HL-60/S4 treated with phorbol 12-myristate 13-acetate at 8.2 ng/mL for 4 days and 3 days (cell line): ENCODE data around the gene SSTR3.
"Not testable (repeated sequence)": the region's sequence is repeated elsewhere in the genome, so short reads cannot be mapped to it uniquely, and the experiment has no call there.

Experiments used
- in situ Hi-C: fragments of 300-500 bp; cut with MboI; formaldehyde crosslinking; loops from 2 replicates; pipeline ENCODE4 v1.15.0; 2022; ENCODE audit warnings: low sequenced_read_pairs

Gene SSTR3

GRCh38 chr22:37213218-37213855, 1.1 kb upstream of the SSTR3 start:
- in situ Hi-C loops, result no loop called here

DNA sequence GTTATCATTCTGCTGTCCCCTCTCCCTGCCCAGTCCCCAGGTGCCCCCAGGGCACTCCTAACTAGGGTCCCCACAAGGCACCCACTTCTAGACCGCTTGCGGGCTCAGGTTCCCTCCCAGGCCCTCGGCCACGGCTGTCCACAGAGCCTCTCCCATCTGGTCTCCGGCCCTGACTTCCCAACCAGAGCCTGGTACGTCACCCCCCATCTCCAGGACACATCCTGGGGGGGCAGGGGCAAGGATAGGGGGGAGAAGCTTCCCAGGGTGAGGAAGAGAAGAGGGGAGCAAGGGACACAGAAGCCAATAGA, 457 bp downstream of the SSTR3 start:
- in situ Hi-C loops, result no loop called here

GRCh38 chr22:37211075-37211865, 1.0 kb downstream of the SSTR3 start:
- in situ Hi-C loops, result no loop called here

- in situ Hi-C loops, result no loop called here
Measured at GRCh38 chr22:37210041-37210803, 2.1 kb downstream of the SSTR3 start.

GRCh38 chr22:37209140-37209845, 3.0 kb downstream of the SSTR3 start:
- in situ Hi-C loops, result no loop called here

DNA sequence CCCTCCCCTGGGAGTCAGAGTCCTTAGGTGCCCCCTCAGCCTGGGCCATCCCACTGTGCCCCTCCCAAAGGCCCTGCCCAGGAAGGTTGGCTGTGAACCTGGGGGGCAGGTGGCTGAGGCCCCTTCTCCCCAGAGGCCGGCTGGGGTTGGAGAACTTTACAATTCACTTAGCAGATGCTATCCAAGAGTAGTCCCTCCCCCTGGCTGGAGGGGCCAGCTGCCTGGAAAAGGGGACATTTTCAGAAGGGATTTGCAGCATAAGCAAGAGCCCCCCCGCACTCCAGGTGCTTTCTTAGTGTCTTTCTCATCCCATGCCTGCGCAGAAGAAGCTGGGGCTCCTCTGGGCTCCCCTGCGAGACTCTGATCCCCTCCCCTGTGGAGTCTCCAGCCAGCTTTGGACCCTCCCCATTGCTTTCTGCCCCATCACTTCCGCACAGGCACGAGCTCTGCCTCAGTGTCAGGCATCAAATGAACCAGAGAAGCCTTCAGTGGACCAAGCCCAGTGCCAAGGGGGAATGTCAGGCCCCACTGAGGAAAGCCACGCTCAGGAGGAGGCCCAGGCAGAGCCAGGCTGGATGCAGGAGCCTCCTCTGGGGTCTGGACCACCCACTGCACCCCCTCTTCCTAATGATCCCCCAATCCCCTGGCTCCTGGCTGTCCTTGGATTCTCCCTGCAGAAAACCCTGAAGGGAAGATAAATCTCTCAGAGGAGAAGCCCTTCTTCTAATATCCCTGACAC, 3.7 kb downstream of the SSTR3 start:
- in situ Hi-C loops, result no loop called here

GRCh38 chr22:37207981-37208380, 4.3 kb downstream of the SSTR3 start:
- in situ Hi-C loops, result no loop called here

DNA sequence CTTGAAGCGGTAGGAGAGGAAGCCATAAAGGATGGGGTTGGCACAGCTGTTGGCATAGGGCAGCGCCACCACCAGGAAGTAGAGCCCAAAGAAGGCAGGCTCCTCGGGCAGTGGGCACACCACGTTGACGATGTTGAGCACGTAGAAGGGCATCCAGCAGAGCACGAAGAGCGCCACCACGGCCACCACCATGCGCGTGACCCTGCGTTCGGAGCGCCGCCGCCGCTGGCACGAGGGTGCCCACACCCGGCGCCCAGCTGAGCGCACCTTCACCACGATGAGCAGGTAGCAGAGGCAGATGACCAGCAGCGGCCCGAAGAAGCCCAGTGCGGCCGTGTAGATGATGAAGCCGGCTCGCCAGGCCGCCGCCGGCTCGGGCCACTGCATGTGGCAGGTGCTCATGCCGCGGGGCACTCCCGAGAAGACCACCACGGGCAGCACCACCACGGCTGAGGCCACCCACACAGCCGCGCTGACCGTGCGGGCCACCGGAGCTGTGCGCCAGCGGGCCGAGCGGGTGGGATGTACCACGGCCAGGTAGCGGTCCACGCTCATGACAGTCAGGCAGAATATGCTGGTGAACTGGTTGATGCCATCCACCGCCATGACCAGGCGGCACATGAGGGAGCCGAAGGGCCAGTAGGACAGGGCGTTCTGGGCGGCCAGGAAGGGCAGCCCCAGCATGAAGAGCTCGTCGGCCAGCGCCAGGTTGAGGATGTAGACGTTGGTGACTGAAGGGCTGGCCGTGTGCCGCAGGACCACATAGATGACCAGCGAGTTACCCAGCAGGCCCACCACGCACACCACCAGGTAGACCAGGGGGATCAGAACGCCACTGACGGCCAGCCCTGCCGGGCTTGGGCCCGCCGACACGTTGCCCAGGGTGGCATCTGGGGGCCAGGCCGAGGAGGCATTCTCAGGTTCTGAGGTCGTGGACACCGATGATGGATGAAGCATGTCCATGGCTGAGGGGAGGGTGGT, 5.1 kb downstream of the SSTR3 start:
- in situ Hi-C loops, result no loop called here

DNA sequence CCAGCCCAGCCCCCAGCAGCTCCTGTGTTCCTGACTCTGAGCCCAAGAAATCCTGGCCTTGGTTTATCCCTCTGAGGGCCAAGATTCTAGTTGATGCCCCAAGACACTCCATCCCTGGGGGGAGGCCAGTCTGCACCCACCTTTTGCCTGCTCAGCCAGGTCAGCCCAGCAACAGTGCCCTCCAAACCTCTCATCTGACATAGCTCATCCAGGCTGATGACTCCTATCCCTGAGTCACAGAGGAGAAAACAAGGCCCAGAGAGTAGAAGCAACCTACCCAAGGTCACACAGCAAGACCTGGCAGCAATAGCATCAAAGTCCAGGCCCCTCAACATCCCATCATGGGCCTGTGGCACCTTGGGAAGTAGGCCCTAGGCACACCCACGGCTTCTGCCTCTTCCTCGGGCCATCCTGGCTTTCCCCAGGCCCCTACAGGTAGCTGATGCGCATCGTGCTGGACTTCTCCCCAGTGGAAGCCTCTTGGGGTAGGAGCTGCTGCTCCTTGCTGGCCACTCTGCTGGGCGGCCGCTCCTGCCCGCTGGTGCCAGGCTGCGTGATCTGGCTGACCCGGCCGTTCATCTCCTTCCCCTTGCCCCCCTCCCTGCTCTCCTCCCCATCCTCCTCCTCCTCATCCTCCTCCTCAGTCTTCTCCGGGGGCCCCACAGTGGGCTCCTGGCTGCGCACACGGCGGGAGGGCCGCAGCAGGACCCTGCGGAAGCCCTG, 6.0 kb downstream of the SSTR3 start:
- in situ Hi-C loops, result no loop called here

DNA sequence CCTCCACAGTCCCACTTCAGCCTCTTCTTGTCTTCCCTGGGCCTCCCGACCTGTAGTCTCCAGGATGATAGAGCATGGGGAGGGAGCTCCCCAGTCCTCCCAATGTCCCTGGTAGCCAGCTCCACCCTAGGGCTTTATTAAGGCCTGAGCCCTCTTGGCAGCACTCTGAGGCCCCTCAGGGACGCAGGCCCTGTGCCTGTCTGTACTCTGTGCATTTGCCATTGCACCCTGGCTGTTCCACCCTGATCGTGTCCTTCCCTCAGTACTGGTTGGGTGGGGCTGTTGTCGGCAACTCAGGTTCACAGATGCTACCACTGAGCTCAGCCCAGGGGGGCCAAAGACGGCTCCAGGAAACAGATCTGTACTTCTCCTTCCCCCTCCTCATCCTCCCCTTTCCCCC, 7.2 kb downstream of the SSTR3 start:
- in situ Hi-C loops, result no loop called here

GRCh38 chr22:37204045-37204655, 8.1 kb downstream of the SSTR3 start:
- in situ Hi-C loops, result no loop called here

DNA sequence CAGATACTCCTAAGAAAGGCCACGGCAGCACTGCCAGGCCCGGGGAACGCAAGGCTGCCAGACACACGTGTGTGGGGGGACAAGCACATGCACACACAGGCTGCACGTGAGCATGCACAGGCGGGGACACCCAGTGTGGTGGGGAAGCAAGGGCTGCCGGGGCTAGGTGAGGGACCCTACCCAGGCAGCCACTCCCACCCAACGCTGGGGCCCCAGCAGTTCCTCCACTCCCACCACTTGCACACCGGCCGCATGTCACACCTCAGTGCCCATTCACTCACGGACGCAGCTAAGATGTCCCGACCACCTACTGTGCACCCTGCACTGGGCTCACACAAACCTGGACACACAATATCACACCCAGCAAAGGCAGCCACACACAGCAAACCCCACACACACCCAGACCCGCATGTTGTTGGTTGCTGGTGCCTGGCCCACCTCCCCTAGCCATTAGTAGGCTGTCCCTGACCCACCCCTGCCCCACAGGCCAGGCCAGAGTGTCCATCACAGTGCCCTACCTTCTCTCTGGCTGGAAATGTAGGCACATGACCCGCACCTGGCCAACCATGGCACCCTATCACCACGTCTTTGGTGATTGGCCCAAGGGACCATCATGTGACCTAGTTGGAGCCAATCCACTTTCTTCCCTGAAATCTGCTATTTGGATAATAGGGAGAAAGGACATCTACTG, 8.8 kb downstream of the SSTR3 start:
- in situ Hi-C loops, result no loop called here

DNA sequence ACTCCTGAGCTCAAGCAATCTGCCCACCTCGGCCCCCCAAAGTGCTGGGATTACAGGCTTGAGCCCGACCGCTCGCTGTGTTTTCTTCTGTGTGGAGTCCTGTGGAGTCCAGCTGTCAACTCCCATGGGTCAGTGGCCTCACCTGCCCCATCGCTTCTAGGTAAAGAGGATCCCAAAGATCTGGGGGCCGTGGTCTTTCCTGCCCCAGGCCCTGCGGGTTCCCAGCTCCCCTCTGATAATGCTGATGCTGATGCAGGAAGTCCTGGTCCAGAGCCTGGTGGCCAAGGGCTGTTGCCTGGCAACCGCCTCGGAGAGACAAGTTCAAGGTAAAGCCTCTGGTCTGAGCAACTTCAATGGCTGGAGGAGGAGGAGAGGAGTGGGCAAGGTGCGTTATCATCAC, 9.6 kb downstream of the SSTR3 start:
- in situ Hi-C loops, result no loop called here

- in situ Hi-C loops, result no loop called here
Measured at GRCh38 chr22:37202001-37202555, 10.2 kb downstream of the SSTR3 start.

GRCh38 chr22:37201443-37201820, 10.8 kb downstream of the SSTR3 start:
- in situ Hi-C loops, result not testable (repeated sequence)

DNA sequence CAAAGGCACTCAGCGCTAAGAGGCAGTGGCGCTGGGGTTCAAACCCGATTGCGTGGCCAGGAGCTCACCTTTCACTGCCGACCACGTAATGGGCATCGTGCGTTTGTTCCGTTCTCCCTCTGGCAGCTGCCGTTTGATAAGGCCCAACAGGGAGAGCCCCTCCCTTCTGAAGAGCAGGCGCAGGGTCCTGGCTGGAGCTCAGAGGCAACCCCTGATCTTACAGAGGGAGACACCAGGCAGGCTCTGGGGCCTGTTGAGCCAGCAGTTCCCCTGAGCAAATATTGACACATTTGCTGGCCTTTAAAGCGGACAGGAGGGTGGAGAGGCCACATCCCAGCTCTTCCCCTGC, 12.5 kb downstream of the SSTR3 start:
- in situ Hi-C loops, result no loop called here

GRCh38 chr22:37199103-37199759, 13.0 kb downstream of the SSTR3 start:
- in situ Hi-C loops, result no loop called here
